Esophagus mucosa (tissue), 1 donor: Measurements from ENCODE around the gene DMKN. TPM values are rescaled to one million over a fixed set of nuclear protein-coding genes. Genes with fewer than 3 reads are reported as not detected.
A peak's percentile ranks its signal among the peaks of the same experiment; 100 is the strongest.

Experiments
- ATAC-seq: fragments of 200-7000 bp; cut with Tn5 transposase; one replicate; pipeline ENCODE4 v1.9.1; 2020
- total RNA-seq: library from RNA; stranded (reverse); gene quantifications from one replicate; pipeline ENCODE4 v1.2.4, GENCODE V29; 2023
- donor health status: DM: yes; HTN: yes; CAD: no.

DMKN gene
- total RNA-seq, 1 donor from 2014 or later: 406 TPM

GRCh38 chr19:35524181-35524837, 10.9 kb upstream of the DMKN start:
- no peak for ATAC-seq

GRCh38 chr19:35522745-35523327, 9.4 kb upstream of the DMKN start:
- ATAC-seq: no peak

DNA sequence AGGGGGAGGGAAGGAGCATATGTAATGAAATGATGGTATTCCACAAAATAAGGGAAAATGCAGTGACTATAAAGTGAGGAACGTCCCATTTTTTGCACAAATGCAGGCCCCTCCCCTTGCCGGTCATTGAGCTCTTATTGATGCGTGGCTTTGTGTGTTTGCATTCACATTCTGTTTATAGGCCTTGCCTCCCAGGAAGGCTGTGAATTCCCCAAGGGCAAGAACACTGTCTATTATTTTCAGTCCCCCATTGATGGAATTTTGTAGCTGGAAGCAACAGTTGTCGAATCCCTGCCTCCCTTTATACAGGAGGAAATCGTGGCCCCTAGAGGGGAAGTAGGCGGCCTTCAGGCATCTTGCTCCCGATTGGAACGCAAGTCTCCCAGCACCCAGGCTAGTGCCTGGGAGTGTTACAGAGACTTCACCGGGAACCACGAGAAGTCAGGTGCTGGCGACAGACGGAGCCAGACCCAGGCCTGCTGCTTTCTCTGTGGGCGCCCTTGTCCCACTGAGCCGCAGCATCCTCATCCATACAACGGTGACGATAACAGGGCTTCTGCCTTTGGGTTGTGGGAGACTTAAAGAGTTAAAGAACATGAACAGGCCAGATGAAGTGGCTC, 7.8 kb upstream of the DMKN start:
- no peak for ATAC-seq

GRCh38 chr19:35519291-35519690, 5.8 kb upstream of the DMKN start:
- ATAC-seq: peak; percentile 90

GRCh38 chr19:35518313-35518712, 4.9 kb upstream of the DMKN start:
- peak; percentile 44 for ATAC-seq

GRCh38 chr19:35517342-35517741, 3.9 kb upstream of the DMKN start:
- ATAC-seq: no peak

DNA sequence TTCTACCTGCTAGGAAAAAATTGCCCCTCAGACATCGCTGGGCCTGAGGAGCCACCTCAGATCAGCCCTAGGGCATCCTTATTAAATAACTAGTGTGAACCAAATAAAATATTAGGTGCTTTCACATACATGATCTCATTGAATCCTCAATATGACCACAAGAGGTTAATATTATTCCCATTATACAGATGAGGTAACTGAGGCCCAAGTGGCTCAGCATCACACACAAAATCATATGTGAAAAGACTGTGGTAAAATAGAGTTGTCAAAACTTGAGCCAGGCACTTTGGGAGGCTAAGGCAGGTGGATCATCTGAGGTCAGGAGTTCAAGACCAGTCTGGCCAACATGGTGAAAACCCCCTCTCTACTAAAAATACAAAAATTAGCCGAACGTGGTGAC, 2.9 kb upstream of the DMKN start:
- ATAC-seq: no peak

DNA sequence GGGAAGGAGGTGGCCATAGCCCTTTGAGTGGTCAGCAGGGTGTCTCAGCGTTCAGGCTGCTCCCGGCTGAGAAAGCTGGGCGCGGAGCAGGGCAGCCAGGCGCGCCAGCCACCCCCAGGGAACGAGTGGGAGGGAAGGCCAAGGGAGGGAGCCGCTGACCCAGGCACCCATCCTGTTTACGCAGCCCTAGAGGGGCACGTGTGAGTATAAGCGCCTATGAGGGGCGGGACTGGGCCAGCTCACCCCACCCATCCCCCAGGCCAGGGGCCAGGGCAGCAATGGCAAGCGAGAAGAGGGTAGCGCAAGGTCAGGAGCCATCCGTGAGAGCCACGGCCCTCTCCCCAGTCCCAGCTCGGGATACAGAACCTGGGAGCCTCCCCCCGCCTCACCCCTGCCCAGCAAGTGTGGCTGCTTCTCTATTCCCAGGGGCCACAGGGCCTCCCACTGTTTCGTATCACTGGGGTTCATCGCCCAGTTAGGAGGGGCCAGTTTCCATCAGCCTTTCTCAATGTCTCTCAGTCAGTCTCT, 897 bp upstream of the DMKN start:
- ATAC-seq: peak; percentile 4

DNA sequence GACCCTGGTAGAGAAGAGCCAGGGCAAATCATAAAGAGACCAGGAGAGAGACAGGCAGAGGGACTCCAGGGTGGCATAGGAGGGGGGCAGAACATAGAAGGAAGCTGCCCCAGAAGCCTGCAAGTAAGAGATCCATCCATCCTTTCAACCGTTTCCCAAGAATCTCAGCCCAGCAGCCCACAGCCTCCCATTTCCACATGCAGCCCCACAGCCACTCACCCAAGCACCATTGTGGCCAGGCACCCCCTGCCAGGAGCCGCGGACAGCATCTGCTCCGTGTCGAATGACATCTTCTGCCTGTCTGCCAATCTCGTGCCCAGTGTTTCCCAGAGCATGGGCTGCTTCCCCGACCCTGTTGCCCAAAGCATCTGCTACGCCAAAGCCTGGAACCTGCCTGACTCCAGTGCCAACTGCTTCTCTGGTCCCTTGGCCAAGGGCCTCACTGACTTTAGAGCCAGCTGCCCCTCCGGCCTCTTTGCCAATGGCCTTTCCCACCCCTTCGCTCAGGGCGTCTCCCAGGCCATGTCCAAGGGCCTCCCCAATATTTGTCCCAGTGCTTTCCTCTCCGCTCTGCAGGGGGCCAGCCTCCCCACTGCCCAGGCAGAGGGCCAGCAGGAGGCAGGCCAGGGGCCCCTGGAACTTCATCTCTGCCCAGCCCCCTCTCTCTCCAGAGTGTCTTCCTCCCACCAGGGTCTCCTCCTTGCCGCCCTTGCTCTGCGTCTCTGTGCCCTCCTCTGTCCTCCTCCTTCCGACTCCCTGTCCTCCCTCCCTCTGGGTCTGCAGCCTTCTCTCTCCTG, 420 bp downstream of the DMKN start:
- ATAC-seq: no peak

DNA sequence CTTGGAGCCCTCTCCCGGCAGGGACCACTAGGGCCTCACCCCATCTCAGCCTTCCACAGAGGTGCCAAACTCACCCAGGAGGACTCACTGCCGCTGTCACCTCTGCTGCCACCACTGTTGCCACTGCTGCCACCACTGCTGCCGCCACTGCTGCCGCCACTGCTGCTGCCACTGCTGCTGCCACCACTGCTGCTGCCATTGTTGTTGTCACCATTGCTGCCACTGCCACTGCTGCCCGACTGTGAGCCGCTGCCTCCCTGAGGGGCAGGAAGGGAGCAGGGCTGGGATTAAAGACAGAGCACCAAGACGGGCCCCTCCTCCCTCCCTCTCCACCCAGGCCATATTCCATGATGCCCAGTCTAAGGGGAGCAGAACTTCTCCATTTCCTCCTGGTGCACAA, 2.1 kb downstream of the DMKN start:
- no peak for ATAC-seq

- ATAC-seq: no peak
These were observed 2.9 kb downstream of the DMKN start for GRCh38 chr19:35510626-35510964.

DNA sequence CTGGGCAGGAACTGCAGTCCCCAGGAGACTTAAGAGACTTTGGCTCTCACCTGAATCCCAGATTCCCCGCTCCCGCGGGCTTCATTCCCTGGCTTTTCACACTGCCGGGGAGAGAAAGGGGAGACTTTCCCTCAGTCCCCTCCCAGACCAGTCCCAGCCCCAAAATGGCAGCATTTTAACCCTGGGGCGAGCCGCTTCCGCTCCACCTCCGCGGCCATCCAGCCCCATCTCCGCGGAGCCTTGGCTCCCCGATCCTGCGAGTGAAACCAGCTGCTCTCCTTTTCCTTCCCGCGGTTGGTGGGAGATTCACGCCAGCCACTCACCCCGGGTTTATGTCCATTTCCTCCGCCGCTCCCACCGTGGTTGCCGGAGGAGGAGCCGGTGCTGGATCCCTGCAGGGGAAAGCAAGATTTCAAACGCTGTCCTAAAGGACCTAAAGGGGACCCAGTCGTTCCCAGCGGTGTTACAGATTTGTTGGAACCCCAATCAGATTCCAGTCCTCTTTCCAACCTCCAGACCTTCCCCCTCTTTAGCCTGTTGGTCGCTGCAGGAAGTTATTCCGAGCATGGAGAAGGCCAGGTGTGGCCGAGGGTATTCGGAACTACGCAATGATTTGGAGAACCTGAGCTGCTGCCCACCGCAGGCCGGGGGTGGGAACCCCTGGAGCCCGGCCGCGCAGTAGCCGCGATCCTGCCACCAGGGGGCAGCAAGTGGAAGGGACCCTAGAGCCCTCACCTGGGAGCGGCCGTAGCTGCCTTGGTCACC, 3.4 kb downstream of the DMKN start:
- peak; percentile 69 for ATAC-seq

GRCh38 chr19:35509018-35509652, 4.3 kb downstream of the DMKN start:
- ATAC-seq: peak; percentile 68

- no peak for ATAC-seq
These were observed 5.3 kb downstream of the DMKN start for GRCh38 chr19:35508129-35508528.

GRCh38 chr19:35507561-35507960, 5.9 kb downstream of the DMKN start:
- no peak for ATAC-seq

- ATAC-seq: no peak
These were observed 7.4 kb downstream of the DMKN start for GRCh38 chr19:35506011-35506410.

- no peak for ATAC-seq
These were observed 10.7 kb downstream of the DMKN start for GRCh38 chr19:35502751-35503150.

- peak; percentile 24 for ATAC-seq
These were observed 11.8 kb downstream of the DMKN start for GRCh38 chr19:35501684-35502083.

GRCh38 chr19:35500611-35501010, 12.8 kb downstream of the DMKN start:
- ATAC-seq: no peak

GRCh38 chr19:35498984-35499527, 14.4 kb downstream of the DMKN start:
- ATAC-seq: no peak

GRCh38 chr19:35498220-35498619, 15.2 kb downstream of the DMKN start:
- ATAC-seq: no peak

- ATAC-seq: no peak
These were observed 16.0 kb downstream of the DMKN start for GRCh38 chr19:35497406-35497805.
